Measurements from ENCODE around the gene CALY.

The CALY gene

DNA sequence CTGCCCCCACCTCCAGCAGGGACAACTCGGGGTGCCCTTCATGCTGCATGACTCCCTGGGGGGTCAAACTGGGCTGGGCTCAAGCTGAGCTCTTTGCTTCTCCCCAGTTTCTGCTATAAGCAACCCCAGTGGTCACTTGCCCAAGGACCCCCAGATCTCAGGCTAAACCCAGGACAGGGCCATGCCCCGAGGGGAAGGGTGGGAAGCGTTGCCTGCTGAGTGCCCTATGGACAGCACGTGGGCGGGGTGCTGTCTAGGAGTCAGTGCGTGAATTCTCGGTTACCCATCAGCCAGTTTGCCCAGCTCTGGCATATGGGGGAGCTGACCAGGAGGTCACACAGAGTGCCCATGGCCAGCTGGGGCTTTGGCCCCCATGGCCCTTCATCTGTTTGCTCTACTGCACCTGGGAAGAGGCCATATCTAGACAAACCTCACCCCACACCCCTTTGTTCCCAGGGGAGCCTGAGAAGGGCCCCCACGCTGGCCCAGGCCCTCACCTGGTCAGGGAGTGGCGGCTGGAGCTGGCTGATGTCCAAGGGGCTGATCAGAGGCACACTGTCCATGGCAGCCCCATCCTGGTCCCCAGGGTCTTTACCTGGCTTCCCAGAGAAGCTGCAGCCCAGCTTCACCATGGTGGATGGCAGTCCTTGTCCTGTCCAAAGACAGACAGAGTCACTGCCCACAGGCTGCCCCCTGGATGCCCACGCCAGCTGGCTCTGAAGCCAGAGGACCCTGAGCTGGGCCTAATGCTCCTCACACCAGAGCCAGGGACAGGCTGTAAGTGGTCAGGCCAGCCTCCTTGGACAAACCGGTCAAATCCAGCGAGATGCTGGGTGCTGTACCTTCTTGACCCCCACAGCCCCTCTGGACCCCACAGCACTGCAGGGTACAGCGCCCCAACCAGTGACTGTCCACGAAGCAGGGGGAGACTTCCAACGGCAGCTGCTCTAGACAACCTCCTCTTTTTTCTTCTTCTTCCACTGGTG is 8.0 kb downstream of the CALY start:
- TF ChIP-seq, protein P1, sequence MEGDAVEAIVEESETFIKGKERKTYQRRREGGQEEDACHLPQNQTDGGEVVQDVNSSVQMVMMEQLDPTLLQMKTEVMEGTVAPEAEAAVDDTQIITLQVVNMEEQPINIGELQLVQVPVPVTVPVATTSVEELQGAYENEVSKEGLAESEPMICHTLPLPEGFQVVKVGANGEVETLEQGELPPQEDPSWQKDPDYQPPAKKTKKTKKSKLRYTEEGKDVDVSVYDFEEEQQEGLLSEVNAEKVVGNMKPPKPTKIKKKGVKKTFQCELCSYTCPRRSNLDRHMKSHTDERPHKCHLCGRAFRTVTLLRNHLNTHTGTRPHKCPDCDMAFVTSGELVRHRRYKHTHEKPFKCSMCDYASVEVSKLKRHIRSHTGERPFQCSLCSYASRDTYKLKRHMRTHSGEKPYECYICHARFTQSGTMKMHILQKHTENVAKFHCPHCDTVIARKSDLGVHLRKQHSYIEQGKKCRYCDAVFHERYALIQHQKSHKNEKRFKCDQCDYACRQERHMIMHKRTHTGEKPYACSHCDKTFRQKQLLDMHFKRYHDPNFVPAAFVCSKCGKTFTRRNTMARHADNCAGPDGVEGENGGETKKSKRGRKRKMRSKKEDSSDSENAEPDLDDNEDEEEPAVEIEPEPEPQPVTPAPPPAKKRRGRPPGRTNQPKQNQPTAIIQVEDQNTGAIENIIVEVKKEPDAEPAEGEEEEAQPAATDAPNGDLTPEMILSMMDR (IDR thresholded peaks at IDR 0.05; ENCODE audit: low read depth, low read length, missing control alignments), result no peak
- DNase-seq (ENCODE audit: extremely low read depth, low read depth), result no peak
- no peak overlapping the region for H3K4me3 ChIP-seq (replicated peaks; ENCODE audit: low read depth, low read length)

DNA sequence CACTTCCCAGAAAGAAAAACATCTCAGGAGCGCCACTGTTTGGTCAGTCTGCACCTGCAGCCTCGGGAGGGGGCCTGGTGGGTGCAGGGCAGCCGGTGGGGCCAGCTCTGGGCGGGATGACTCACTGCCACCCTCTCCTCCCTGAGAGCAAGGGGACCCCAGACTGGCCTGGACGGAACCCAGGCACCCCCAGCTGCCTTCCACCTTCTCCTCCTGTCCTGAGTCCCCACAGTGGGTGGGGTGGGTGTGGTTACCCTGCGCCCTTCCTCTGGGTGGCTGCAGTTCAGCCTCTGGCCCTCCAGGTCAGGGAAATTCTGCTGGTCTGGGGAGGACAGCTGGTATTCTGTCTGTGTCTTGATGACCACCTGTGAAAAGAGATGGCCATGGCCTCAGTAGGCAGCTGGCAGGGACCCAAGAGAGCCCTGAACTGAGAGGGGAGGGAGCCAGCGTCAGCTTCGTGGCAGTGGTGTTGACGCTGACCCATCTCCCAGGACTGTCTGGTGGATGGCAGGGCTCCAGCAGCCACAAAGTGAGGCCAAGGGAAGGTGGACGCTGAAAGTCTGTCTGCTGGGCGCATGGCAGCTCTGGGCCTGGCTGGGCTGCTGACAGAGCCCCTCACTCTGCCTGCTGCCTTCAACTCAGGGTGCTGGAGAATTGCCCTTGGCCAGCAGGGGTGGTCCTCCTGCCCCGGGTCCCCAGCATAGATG is 8.9 kb downstream of the CALY start:
- TF ChIP-seq, protein P1 (IDR thresholded peaks at IDR 0.05; ENCODE audit: low read depth, low read length, missing control alignments), result no peak
- DNase-seq (ENCODE audit: extremely low read depth, low read depth), result no peak
- H3K4me3 ChIP-seq (replicated peaks; ENCODE audit: low read depth, low read length), result no peak overlapping the region

DNA sequence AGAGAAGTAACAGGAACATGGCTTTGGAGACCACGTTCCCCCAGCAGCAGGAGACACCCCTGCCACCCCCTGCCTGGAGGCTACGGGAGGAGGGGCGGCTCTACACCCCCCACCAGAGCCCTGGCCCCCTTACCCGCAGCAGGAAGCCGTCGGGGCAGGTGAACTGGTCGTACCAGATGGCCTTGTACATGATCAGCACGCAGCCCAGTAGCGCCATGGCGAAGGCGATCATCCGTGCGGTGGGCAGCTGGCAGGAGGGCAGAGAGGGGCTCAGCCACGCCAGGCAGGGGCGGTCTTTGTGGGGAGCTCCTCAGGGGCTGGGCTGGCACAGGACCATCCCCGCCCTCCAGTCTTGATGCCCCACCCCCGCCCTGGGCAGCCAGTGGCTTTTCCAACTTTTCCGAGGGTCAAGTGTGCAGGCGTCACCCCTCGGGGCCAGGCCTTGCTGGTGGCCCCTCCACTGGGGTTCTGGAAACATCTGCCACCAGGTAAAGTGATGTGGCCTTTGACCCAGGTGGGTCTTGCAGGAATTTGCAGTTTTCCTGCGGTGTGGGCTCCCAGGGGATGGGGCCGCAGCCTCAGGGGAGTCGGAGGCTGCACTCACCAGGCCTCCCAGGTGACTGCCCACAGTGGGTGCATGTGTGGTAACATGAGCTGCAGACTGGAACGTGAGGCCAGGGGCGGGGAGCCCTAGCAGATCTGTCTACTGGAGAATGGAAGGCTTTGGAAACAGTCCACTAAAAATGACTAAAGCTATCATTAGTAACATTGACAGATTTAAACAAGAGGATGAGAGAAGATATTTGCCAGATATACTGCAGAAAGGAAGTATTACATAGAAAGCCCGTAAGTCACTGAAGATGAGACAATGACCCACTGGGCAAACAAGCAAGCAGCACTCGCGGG is 9.7 kb downstream of the CALY start:
- DNase-seq (ENCODE audit: extremely low read depth, low read depth), result no peak
- TF ChIP-seq, protein P1 (IDR thresholded peaks at IDR 0.05; ENCODE audit: low read depth, low read length, missing control alignments), result no peak
- no peak overlapping the region for H3K4me3 ChIP-seq (replicated peaks; ENCODE audit: low read depth, low read length)

DNA sequence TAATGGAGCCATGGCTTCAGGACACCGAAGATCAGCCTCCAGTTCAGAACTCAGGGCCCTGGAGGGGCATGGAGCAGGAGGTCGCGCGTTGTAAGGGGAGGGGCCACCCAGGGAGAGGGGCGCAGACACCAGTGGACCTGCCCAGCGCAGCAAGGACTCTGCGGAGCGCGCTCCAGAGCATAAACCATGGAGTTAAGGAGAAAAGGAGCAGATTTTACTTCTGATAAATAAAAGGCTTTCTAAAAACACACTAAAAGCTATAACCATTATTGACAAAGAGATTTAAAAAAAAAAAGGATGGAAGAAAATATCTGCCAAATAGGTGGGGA is 10.5 kb downstream of the CALY start:
- DNase-seq (ENCODE audit: extremely low read depth, low read depth), result no peak
- H3K4me3 ChIP-seq (replicated peaks; ENCODE audit: low read depth, low read length), result no peak overlapping the region
- TF ChIP-seq, protein P1 (IDR thresholded peaks at IDR 0.05; ENCODE audit: low read depth, low read length, missing control alignments), result no peak

DNA sequence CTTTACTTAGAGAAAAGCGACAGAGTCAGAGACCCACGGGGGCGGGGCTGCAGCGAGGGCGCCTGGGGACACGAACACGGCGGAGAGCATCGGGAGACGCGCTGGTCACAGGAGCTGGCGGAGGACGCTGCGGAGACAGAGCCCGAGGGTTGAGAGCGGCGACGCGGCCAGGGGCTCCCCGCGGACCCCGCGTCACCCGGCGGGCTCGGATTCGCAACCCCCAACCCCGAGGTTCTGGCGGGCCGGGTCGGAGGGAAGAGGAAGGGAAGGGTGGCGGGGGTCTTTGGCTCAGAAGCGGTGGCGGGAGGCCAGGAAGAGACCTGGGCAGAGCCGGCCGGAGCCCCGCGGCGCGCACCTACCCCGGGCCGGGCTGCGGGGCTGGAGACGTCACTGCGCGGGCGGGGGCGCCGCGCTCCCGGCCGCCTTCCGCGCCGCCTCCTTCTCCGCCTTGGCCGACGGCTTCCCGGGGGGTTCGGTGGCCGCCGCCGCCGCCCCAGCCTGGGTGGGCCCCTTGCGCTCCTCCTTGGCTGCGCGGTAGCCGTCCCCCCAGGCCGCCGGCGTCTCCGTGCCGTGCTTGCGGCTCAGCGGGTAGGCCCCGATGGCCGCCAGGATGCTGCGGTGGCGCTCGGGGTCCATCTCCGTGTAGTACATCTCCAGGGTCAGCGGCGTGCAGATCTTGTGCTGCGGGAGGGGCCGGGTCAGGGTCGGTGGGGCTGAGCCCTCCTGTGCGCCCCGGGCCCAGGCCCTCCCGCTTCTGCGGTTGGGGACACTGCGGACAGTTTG is 11.1 kb downstream of the CALY start:
- TF ChIP-seq, protein P1 (IDR thresholded peaks at IDR 0.05; ENCODE audit: low read depth, low read length, missing control alignments), result no peak
- DNase-seq (ENCODE audit: extremely low read depth, low read depth), result no peak
- peak overlapping the region; percentile 22; the same call in 1 of the 2 replicates for H3K4me3 ChIP-seq (replicated peaks; ENCODE audit: low read depth, low read length)

DNA sequence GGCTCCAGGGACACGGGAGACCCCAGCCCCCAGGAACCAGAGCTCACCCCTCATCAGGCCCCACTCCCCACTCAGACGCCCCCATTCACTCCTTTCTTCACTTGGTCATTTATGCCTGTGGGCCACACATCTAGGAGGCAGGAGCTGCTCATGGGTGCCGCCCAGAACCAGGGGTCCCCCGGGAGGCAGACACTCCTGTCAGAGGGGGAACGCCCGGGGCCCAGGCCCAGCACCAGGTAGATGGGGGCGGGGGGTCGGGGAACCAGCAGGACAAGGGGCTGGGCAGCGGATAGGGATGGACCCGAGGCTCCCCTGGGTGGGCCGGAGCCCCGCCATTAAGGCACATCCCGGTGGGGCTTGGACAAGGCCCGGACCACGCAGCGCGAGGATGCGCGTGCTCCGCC is 11.8 kb downstream of the CALY start:
- no peak for DNase-seq (ENCODE audit: extremely low read depth, low read depth)
- peak overlapping the region; percentile 22; the same call in 1 of the 2 replicates for H3K4me3 ChIP-seq (replicated peaks; ENCODE audit: low read depth, low read length)
- TF ChIP-seq, protein P1 (IDR thresholded peaks at IDR 0.05; ENCODE audit: low read depth, low read length, missing control alignments), result no peak
